GM21737 (cell line): Measurements from ENCODE around the gene ZBTB16.

Experiments
- ATAC-seq: cut with Tn5 transposase; IDR thresholded peaks from one replicate; pipeline ENCODE4 v1.9.1; 2021; ENCODE audit warnings: mild to moderate bottlenecking, moderate library complexity; ENCODE audit not compliant: unreplicated experiment

Gene ZBTB16

GRCh38 chr11:114273890-114274635 lies 214.6 kb downstream of the ZBTB16 start:
- ATAC-seq: no peak

GRCh38 chr11:114274637-114275036 lies 215.1 kb downstream of the ZBTB16 start:
- ATAC-seq: no peak

- ATAC-seq: no peak
These were observed 215.8 kb downstream of the ZBTB16 start for GRCh38 chr11:114275280-114275679.

GRCh38 chr11:114276077-114276476 lies 216.6 kb downstream of the ZBTB16 start:
- no peak for ATAC-seq

GRCh38 chr11:114277637-114278341 lies 218.3 kb downstream of the ZBTB16 start:
- ATAC-seq: no peak

GRCh38 chr11:114278342-114279065 lies 219.0 kb downstream of the ZBTB16 start:
- no peak for ATAC-seq

- ATAC-seq: no peak
These were observed 220.5 kb downstream of the ZBTB16 start for GRCh38 chr11:114279792-114280546.

- ATAC-seq: no peak
These were observed 221.2 kb downstream of the ZBTB16 start for GRCh38 chr11:114280696-114281095.

- ATAC-seq: no peak
These were observed 222.0 kb downstream of the ZBTB16 start for GRCh38 chr11:114281388-114281956.

- no peak for ATAC-seq
These were observed 223.0 kb downstream of the ZBTB16 start for GRCh38 chr11:114282488-114282887.

- ATAC-seq: no peak
These were observed 223.9 kb downstream of the ZBTB16 start for GRCh38 chr11:114283422-114283821.

GRCh38 chr11:114284021-114284420 lies 224.5 kb downstream of the ZBTB16 start:
- ATAC-seq: no peak

GRCh38 chr11:114284914-114285313 lies 225.4 kb downstream of the ZBTB16 start:
- ATAC-seq: no peak

GRCh38 chr11:114285599-114285998 lies 226.1 kb downstream of the ZBTB16 start:
- no peak for ATAC-seq

- no peak for ATAC-seq
These were observed 226.7 kb downstream of the ZBTB16 start for GRCh38 chr11:114286229-114286628.

- no peak for ATAC-seq
These were observed 227.6 kb downstream of the ZBTB16 start for GRCh38 chr11:114287154-114287553.

GRCh38 chr11:114288136-114288535 lies 228.6 kb downstream of the ZBTB16 start:
- ATAC-seq: no peak

GRCh38 chr11:114289779-114290178 lies 230.3 kb downstream of the ZBTB16 start:
- no peak for ATAC-seq

GRCh38 chr11:114290503-114291235 lies 231.2 kb downstream of the ZBTB16 start:
- no peak for ATAC-seq

- ATAC-seq: no peak
These were observed 231.9 kb downstream of the ZBTB16 start for GRCh38 chr11:114291381-114291780.
